ENCODE data around the gene MGAT5.

Gene MGAT5

DNA sequence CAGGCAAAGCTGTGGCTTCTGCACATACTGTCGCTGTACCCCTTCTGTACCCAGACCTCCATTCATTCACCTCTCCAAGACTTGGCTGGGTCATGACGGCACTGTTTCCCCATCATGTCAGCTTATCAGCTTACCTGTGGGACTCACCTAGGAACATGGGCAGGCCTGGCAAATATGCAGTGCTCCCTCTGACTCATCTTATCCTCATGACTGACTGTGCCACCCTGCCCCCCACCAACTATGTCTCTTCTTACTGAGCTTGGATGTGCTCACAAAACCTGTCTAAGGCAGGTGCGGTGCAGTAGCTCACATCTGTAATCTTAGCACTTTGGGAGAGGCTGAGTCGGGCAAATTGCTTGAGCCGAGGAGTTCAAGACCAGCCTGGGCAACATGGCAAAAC, 152.4 kb downstream of the MGAT5 start:
- no peak for DNase-seq

GRCh38 chr2:134406736-134407135, 152.9 kb downstream of the MGAT5 start:
- no peak for DNase-seq

DNA sequence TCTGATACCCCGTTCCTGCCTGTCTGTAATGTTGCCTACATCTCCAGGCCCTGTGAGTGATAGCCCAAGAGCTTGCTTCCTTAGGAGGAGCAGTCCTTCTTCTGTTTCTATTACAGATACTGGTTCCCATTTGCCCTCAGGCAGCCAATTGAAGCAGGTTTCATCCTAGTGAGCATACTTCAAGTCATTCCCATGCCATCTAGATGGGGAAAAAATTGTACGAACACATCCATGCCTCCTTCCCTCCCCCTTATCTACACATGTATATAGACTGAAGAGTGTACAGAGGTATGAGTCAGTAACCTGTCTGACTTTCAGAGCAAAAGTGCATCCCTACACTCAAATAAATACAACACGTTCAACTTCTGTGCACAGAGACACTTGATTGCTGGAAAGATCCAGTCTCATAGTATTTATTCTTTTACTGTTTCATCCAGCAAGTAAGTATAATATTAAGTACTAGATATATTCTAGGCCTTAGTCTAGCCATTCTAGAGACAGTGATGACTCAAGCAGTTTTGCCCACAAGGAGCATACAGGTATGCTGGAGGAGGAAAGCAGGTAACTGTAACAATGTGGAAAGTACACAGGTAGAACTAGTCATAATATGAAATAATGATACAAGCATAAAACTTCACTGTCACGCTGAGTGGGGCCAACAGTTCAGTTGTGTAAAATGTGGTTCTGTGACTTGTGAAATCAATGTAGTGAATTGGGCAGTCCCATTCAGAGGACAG, 153.4 kb downstream of the MGAT5 start:
- no peak for DNase-seq

- DNase-seq: no peak
Observed at GRCh38 chr2:134408386-134408785, 154.5 kb downstream of the MGAT5 start.

DNA sequence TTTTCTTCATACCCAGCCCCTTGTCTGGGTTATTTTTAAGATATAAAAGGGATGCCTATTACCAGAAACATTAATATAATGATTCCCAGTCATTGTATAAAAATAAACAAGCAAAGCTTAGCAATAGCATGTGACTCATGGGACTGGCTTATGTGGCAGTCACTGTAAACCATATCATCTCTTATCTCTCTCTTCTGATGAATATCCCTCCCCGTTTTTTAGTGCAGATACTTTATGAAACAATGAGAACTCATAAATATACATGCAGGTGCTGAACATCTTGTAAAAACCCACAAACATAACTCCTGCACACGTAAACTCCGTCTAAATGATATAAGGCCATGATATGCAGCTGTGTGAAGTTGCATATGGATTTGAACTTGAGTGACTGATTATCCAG, 154.9 kb downstream of the MGAT5 start:
- DNase-seq: no peak

DNA sequence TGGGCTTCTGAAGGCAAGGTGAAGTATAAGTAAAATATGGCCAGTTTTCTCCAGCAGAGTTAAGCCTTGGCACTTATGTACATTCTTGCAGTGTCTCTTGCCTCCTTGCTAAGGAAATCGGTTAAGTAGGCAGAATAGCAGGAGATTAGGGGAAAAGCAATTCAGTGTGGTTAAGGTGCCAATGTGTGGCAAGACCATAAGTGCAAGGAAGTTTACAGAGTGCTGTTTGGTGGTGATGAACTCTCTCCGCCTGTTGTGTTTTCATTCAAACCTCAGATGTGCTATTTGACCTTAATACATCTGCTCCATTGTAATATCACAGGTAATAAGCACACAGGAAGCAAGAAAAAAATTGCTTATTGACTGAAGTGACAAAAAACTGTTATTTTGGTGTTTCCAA, 156.1 kb downstream of the MGAT5 start:
- no peak for DNase-seq

DNA sequence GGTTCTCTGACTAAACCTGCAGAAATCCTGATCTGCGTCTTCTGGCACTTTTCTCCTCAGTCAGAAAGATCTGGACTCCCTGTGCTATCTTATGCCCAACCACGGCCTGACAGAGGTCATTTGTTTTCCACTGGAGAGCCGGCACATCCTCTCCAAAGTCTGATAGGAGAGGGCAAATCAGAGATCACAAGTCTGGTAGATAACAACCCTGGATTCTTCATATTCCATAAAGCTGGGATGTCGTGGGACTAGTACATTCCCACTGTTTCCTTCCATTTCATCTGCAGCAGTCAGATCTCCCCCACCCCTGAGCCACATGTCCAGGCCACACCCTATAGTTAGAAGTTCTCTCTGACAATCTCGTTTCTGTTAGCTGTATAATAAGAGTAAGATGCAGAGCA, 157.0 kb downstream of the MGAT5 start:
- no peak for DNase-seq

DNA sequence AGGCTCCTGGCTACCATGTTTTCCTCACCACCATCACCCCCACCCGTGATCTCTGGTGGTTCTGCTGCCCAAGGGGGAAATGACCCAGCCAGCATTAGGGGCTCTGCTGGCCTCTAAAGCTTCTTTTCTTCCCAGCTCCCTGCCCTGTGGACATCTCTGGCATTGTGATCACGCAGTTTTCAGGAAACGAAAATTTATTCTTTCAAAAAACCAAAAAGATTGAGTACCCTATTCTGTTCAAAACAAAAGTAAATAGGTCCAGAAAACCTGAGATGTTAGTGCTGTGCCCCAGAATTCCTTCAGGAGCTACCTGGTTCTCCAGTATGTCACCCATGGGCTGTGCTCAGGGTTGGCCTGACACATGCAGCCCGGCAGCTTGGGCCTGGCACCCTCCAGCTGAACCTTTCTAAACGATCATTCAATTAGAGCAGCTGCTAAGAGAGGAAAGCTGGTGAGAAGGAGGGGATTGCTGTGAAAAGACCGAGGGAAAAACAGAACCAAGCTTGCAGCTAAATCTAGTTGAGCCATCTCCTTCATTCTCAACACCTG, 157.5 kb downstream of the MGAT5 start:
- DNase-seq: no peak

DNA sequence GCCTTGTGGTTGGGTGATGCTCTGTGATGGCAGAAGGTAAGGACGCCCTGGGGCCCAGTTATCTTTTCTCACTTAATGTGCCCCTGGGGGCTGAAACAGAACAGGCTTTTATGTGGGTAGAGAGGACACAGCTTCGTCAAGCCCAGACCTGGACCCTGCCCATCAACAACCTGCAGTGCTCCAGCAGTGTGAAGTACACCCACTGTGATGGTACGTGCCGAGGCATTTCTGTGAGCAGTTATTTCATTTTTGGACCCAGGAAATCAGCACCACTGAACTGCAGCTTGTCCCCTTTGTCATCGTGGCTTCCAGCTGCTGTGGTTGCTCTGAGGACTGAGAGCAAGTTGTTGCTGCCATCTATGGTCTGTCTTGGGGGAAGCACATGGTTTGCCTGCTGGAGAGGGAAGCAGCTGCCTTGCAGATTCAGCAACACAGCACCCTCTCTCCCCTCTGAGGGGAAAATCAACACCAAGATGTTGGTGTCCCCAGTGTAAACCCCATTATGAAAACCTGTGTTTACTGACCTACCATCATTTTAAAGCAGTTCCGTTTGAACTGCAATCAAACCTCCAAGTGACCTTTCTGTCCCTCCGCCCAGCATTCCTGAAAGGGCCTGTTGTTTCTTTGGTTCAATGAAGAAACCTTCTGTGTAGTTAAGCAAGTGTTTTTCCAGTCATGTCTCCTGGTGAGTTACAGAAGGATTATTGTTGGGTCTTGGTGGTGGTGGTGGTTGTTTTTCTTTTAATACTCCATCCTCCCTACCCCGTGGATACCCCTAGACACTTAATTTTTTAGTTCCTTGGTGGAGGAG, 158.2 kb downstream of the MGAT5 start:
- DNase-seq: peak; percentile 60

DNA sequence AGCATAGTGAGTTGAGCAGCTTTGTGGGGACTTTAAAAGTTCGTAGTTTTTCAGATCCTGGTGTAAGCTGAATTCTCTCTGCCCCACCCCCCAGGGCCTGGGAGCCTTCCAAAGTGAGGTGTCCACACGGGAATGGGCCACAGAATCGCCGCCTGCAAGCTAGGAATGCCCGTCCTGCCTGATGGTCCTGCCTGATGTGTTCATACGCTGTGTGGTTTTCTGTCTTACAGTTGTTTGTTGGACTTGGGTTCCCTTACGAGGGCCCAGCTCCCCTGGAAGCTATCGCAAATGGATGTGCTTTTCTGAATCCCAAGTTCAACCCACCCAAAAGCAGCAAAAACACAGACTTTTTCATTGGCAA, 158.7 kb downstream of the MGAT5 start:
- no peak for DNase-seq

- DNase-seq: no peak
Observed at GRCh38 chr2:134413430-134413829, 159.6 kb downstream of the MGAT5 start.

- no peak for DNase-seq
Observed at GRCh38 chr2:134413912-134414311, 160.0 kb downstream of the MGAT5 start.

GRCh38 chr2:134416018-134416417, 162.1 kb downstream of the MGAT5 start:
- no peak for DNase-seq

GRCh38 chr2:134416637-134417036, 162.8 kb downstream of the MGAT5 start:
- no peak for DNase-seq

DNA sequence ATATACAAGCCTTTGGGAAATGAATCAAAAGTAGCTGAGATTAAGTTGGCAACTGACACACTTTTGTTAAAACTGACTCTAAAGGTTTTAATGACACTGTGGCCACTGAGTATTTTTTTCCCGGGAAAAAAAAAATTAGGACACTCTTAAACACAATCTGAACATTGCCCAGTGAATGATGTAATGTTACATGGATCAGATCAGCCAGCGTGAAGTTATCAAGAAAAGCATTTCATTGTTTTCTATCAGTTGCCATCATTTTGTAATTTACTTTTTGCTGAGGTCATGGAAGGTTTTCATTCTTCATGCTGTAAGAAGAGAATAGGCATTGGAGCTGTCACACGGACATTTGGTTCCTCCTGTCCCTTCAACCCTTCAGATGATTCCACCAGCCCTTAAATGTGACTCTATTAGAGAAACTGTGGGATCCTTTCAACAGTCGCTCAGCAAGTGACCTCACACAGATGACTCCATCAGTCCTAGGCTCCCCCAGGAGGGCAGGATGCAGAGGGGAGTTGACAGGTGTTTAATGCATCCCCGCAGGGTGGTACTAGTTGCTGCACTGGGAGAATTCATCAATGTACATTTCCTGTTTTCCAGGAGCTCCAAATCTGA, 164.2 kb downstream of the MGAT5 start:
- no peak for DNase-seq

DNA sequence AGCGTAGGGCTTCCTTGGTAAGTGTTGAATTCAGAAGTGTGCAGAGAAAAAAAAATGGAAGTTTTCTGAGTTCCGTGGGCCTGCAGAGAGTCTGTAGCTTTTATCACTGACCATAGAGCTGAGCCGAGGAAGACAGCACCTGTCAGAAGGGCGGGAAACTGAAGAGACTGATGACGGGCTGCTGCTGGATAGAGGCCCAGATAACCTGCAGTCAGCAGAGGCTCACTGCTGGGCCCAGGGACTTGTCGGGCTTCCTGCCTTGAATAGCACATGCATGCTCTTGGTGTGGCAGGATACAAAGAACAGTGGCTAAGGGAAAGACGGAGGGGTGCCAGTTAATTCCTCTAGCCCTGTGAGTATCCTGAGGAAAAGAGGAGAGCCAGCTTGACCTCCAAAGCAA, 166.4 kb downstream of the MGAT5 start:
- no peak for DNase-seq

GRCh38 chr2:134420920-134421319, 167.0 kb downstream of the MGAT5 start:
- DNase-seq: no peak

- DNase-seq: no peak
Observed at GRCh38 chr2:134421556-134422328, 167.9 kb downstream of the MGAT5 start.

- DNase-seq: no peak
Observed at GRCh38 chr2:134425724-134426496, 172.0 kb downstream of the MGAT5 start.

- no peak for DNase-seq
Observed at GRCh38 chr2:134426721-134427120, 172.8 kb downstream of the MGAT5 start.

- no peak for DNase-seq
Observed at GRCh38 chr2:134429886-134430285, 176.0 kb downstream of the MGAT5 start.

DNA sequence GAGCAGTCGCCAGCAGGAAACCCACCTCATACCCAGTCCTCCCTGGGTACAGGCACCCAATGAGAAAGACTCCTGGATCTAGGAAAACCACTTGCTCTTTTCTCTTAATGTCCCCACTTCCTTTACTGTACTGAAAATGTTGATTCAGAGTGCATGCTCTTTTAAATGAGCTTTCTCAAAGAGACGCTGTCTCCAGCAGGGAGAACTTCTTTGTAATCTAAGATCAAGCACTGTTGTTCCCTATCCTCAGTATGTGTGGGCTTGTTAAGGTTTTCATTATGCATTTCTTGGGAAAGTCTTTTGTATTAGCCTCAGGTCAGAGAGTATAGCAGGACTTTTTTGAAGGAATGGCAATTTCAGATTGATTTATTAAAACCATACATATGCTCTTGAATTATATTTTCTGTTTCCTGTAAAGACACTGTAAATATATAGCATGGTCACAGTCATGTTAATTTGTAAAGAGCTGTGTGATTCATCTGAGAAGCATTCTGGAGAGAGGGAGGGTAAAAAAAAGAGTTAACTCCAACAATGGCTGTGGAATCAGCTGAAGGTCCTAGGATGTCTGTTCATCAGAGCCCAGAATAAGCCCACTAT, 178.1 kb downstream of the MGAT5 start:
- no peak for DNase-seq

Data from activated T-cell treated with anti-CD3 and anti-CD28 coated beads, Interleukin-2, amount 50 U/mL, for 1 hour (primary cell).